HG02938 (cell line): ENCODE data around the gene TRPC5OS.

Experiments
- ATAC-seq: cut with Tn5 transposase; IDR thresholded peaks from one replicate; pipeline ENCODE4 v1.9.1; 2021; ENCODE audit warnings: mild to moderate bottlenecking, moderate library complexity; ENCODE audit not compliant: unreplicated experiment

Gene TRPC5OS

DNA sequence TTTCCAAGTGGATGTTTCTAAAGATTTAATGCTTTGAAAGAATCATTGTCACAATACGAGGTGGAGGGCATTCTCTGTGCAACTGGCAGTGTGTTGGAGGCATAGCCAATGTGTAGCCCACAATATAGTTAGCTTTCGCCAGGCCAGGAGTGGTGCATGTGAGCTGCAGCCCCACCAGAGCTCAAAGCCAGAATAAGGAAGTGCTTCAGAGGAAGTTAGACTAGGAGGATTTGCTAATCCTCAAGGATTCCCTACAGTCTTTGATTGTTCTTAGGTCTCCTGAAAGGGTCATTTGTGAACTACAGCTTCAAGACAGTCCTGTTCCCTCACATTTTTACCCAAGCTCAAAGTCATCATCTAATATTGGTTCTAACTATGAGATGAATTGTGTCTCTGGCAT lies 16.4 kb downstream of the TRPC5OS start:
- ATAC-seq, result no peak

DNA sequence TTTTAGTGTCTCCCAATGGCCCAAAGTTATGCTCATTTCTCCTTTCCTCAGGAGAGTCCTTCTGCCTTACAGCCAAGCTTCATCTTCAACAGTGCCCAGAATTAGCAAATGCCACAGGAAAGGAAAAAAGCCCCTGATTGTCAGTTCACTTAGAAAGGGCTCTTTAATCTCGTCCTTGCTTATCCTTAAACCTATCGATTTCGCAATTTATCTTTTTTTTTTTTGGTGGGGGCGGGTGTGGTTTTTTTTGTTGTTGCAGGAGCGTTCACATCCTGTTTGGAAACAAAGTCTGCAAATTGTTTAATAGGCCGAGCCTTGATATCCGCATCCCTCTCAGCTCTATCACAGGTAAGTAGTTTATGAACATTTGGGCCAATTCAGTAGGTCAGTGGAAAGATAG lies 20.2 kb downstream of the TRPC5OS start:
- ATAC-seq, result no peak

DNA sequence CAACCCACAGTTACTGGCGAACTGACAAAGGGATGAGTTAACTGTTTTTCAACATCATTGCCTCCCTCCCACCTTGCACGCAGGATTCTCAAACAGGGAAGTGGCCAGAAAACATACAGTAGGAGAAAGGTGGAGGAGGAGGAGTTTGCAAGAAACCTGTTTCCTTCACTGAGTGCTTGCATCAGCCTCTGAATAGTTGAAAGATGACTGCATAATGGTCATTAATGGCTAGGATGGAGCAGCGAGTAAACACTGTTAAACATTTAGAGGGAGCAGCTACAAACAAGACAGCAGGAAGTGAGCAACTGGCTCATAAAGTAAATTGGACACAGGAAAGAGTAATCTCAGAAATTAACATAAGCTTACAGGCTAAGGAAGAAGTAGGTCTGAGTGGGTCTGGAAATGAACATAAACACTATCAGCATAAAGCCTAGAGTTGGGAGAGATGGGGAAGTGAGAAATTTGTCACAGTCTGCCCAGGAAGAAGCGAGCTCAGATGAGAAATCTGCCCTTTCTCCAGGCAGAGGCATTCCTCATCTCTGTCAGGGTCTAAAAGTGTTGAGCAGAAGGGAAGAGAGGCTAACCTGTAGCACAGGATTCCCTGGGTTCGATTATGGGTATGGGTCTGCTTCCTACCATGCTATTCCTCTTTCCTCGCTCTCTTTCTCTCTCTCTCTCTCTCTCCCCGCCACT lies 38.6 kb downstream of the TRPC5OS start:
- no peak for ATAC-seq

DNA sequence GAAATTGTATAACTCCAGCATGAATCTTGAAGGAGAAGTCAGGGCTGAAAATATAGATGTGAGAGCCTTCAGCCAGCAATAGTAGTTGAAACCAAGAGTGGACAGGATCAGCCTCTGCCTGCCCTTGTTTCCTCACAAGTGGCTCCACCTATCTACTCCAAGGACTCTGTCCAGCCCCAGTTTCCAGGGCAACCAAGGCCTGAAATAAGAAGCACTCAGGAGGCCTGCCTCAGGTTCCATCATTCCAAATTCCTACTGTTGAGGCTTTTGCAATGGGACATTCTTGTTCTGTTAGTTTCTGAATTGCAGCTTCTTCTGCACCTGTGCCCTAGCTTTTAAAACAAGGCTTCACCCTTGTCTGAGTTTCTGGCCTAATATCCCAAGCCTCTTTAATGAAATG lies 41.6 kb downstream of the TRPC5OS start:
- ATAC-seq, result no peak

DNA sequence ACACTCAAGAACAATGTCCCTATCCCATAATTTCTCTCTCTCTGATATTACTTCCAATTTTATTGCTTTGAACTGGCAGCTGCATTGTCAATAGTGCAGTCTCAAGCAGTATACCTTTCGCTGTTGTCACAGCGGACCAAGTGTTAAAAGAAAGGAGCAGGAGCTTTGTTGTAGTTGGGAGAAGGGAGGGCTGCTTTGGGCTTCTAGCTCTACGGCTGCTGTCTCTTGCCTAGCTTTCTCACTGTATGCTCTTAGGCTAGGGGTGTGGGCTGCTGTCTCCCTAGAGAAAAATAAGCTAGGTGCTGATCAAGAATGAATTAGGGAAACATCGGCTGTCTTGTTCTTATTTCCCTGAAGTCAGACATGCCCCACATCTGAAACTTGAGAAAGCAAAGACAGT lies 52.5 kb downstream of the TRPC5OS start:
- no peak for ATAC-seq
